ENCODE data around the gene SGO1. TPM values are rescaled to one million over a fixed set of nuclear protein-coding genes. Genes with fewer than 3 reads are reported as not detected.

SGO1 gene

Small RNAs within 50 kb of the gene (small RNA-seq; reads per million reads assigned to genes)
- gene MIR3135A (ENCODE audit: insufficient read depth): not detected

Measured in mesendoderm (in vitro differentiated cells).